K562 (cell line): Measurements from ENCODE around the gene EML2. TPM values are rescaled to one million over a fixed set of nuclear protein-coding genes. Genes with fewer than 3 reads are reported as not detected.

Experiments used
- ARNT ChIP-seq, 2 experiments: fragments of 450-650 bp; IDR thresholded peaks; 2 replicates each; pipeline ENCODE4 v1.6.1; 2016; ENCODE audit warnings: mild to moderate bottlenecking in 1 of 2
- C11orf30 ChIP-seq: fragments of 450-650 bp; IDR thresholded peaks from 2 replicates; pipeline ENCODE4 v1.6.1; 2016; ENCODE audit warnings: low read depth, mild to moderate bottlenecking
- MAFK ChIP-seq: IDR thresholded peaks from 2 replicates; pipeline ENCODE4 v1.6.1; 2011; ENCODE audit warnings: low read length, improper control_type of control experiment
- MTF1 ChIP-seq: fragments of 250-450 bp; sonication (Bioruptor Pico); IDR thresholded peaks from 2 replicates; pipeline ENCODE4 v1.9.0; 2021; ENCODE audit warnings: moderate library complexity, mild to moderate bottlenecking, inconsistent platforms, borderline replicate concordance
- POLR2B ChIP-seq: fragments of 450-650 bp; IDR thresholded peaks from 2 replicates; pipeline ENCODE4 v1.6.1; 2018; ENCODE audit warnings: low read depth; ENCODE audit not compliant: partially characterized antibody
- POU5F1 ChIP-seq: fragments of 150-350 bp; IDR thresholded peaks from 2 replicates; pipeline ENCODE4 v1.6.1; 2014; ENCODE audit warnings: borderline replicate concordance, low read length, low read depth, mild to moderate bottlenecking; ENCODE audit not compliant: partially characterized antibody
- PRPF4 ChIP-seq: fragments of 200-400 bp; formaldehyde crosslinking; IDR thresholded peaks from one replicate; pipeline ENCODE4 v1.6.1; 2017; ENCODE audit warnings: low read length, low read depth, mild to moderate bottlenecking; ENCODE audit not compliant: insufficient read depth, poor library complexity, severe bottlenecking
- RBM15 ChIP-seq: fragments of 200-400 bp; formaldehyde crosslinking; IDR thresholded peaks from 2 replicates; pipeline ENCODE4 v1.6.1; 2018; ENCODE audit warnings: mild to moderate bottlenecking, low read length, moderate library complexity; ENCODE audit not compliant: insufficient read depth
- SAP30 ChIP-seq: fragments of 200-600 bp; sonication (generic); IDR thresholded peaks from 2 replicates; pipeline ENCODE4 v1.6.1; 2012; ENCODE audit warnings: borderline replicate concordance, low read depth, mild to moderate bottlenecking, moderate library complexity, low read length, control low read depth, inconsistent platforms; ENCODE audit not compliant: insufficient read depth, poor library complexity, severe bottlenecking
- SMAD4 ChIP-seq: fragments of 250-450 bp; sonication (Bioruptor Pico); conservative IDR thresholded peaks from 2 replicates; pipeline ENCODE4 v1.8.0; 2021; ENCODE audit warnings: inconsistent platforms, mild to moderate bottlenecking, moderate library complexity
- SP2 ChIP-seq: IDR thresholded peaks from 2 replicates; pipeline ENCODE4 v1.6.1; 2011; ENCODE audit warnings: mild to moderate bottlenecking, low read depth, low read length, moderate library complexity; ENCODE audit not compliant: poor library complexity, severe bottlenecking; ENCODE audit errors: extremely low read depth
- ZNF134 ChIP-seq: fragments of 250-450 bp; sonication (Bioruptor Pico); conservative IDR thresholded peaks from 2 replicates; pipeline ENCODE4 v1.4.0; 2020
- ZNF212 ChIP-seq: fragments of 450-650 bp; formaldehyde crosslinking; IDR thresholded peaks from 2 replicates; pipeline ENCODE4 v1.4.0; 2020; ENCODE audit warnings: mild to moderate bottlenecking
- ZNF316 ChIP-seq: fragments of 450-650 bp; IDR thresholded peaks from 2 replicates; pipeline ENCODE4 v1.6.1; 2016
- ZNF561 ChIP-seq: fragments of 450-650 bp; formaldehyde crosslinking; conservative IDR thresholded peaks from 2 replicates; pipeline ENCODE4 v1.4.0; 2020; ENCODE audit warnings: mild to moderate bottlenecking, moderate library complexity
- ZNF592 ChIP-seq: fragments of 450-650 bp; IDR thresholded peaks from 2 replicates; pipeline ENCODE4 v1.6.1; 2017; ENCODE audit warnings: antibody characterized with exemption, mild to moderate bottlenecking
- ZNF644 ChIP-seq: fragments of 200-800 bp; sonication (Bioruptor generic); IDR thresholded peaks from 2 replicates; pipeline ENCODE4 v1.6.1; 2016; ENCODE audit warnings: low read depth, missing genetic modification characterization, missing compliant biosample characterization
- polyA plus RNA-seq, 8 experiments: library from polyadenylated mRNA; depleted of rRNA in 4 of 8; stranded (reverse) in 5 of 8; unstranded in 3 of 8; fragments of >200 nt; fragmentation: Nextera tagmentation in 2 of 8; fragmentation: Illumina TruSeq in 1 of 8; extraction: Ambion mirVana in 2 of 8; extraction: Trizol in 1 of 8; gene quantifications; 2 replicates each; pipeline versions ENCODE4 v1.2.1 to v1.2.3, GENCODE V29; 2011 to 2014; ENCODE audit warnings: inconsistent platforms in 1 of 8, missing spikeins in 1 of 8
- total RNA-seq, 7 experiments: library from RNA; depleted of rRNA in 6 of 7; stranded (reverse); fragments of >200 nt in 6 of 7; fragmentation: Illumina TruSeq in 2 of 7; extraction: Trizol in 2 of 7; gene quantifications; 2 replicates each; pipeline versions ENCODE4 v1.2.1 to v1.2.3, GENCODE V29; 2011 to 2021; ENCODE audit warnings: low replicate concordance in 1 of 7
- TF ChIP-seq, protein P1 (sequence below): sonication (generic); formaldehyde crosslinking; IDR thresholded peaks from 2 replicates; pipeline ENCODE4 v1.8.1; 2023; ENCODE audit warnings: mild to moderate bottlenecking, missing genetic modification reagents
- TF ChIP-seq, protein P2 (sequence below), 2 experiments: fragments of 450-650 bp; conservative IDR thresholded peaks; 2 replicates each; pipeline ENCODE4 v1.6.1; 2017; ENCODE audit warnings: mild to moderate bottlenecking in 2 of 2, moderate library complexity in 2 of 2

Gene EML2
- total and polyA plus RNA-seq, 9 of the 15 experiments (the other 6 are each of a cell fraction or from before 2014, with no cell fraction given), result 2.6 to 69.6 (median 24.8) TPM

- TF ChIP-seq ZNF592, result peak; percentile 28; the same call in 1 of the 2 replicates
- TF ChIP-seq ZNF561 (CRISPR knock-in tag), result no peak
- TF ChIP-seq MTF1, result no peak
- no peak for TF ChIP-seq SP2
- TF ChIP-seq, protein P1, sequence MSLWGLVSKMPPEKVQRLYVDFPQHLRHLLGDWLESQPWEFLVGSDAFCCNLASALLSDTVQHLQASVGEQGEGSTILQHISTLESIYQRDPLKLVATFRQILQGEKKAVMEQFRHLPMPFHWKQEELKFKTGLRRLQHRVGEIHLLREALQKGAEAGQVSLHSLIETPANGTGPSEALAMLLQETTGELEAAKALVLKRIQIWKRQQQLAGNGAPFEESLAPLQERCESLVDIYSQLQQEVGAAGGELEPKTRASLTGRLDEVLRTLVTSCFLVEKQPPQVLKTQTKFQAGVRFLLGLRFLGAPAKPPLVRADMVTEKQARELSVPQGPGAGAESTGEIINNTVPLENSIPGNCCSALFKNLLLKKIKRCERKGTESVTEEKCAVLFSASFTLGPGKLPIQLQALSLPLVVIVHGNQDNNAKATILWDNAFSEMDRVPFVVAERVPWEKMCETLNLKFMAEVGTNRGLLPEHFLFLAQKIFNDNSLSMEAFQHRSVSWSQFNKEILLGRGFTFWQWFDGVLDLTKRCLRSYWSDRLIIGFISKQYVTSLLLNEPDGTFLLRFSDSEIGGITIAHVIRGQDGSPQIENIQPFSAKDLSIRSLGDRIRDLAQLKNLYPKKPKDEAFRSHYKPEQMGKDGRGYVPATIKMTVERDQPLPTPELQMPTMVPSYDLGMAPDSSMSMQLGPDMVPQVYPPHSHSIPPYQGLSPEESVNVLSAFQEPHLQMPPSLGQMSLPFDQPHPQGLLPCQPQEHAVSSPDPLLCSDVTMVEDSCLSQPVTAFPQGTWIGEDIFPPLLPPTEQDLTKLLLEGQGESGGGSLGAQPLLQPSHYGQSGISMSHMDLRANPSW (CRISPR knock-in tag), result no peak
- TF ChIP-seq ZNF212 (CRISPR knock-in tag), result no peak
- no peak for TF ChIP-seq POLR2B
- TF ChIP-seq POU5F1, result no peak
- no peak for TF ChIP-seq ZNF134 (CRISPR knock-in tag)
- no peak for TF ChIP-seq ZNF644 (tag)
- no peak for TF ChIP-seq PRPF4
- TF ChIP-seq, protein P2, sequence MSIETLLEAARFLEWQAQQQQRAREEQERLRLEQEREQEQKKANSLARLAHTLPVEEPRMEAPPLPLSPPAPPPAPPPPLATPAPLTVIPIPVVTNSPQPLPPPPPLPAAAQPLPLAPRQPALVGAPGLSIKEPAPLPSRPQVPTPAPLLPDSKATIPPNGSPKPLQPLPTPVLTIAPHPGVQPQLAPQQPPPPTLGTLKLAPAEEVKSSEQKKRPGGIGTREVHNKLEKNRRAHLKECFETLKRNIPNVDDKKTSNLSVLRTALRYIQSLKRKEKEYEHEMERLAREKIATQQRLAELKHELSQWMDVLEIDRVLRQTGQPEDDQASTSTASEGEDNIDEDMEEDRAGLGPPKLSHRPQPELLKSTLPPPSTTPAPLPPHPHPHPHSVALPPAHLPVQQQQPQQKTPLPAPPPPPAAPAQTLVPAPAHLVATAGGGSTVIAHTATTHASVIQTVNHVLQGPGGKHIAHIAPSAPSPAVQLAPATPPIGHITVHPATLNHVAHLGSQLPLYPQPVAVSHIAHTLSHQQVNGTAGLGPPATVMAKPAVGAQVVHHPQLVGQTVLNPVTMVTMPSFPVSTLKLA (conservative IDR thresholded peaks at IDR 0.05), result 0 out of 4 replicates have a peak, but pooled peaks of 1 of the 2 experiments have one; percentile 12
- TF ChIP-seq C11orf30, result peak; percentile 86
- TF ChIP-seq ZNF316, result peak; percentile 92
- TF ChIP-seq SAP30, result peak; percentile 31
- TF ChIP-seq MAFK, result 0 out of 2 replicates have a peak, but pooled peaks have one; percentile 26
- TF ChIP-seq SMAD4, result no peak
- no peak for TF ChIP-seq RBM15
- no peak for TF ChIP-seq ARNT (IDR thresholded peaks at IDR 0.05)
Observed at GRCh38 chr19:45637890-45638667, 1.1 kb downstream of the EML2 start (continued).
